ENCODE data around the gene DNAJC5. TPM values are rescaled to one million over a fixed set of nuclear protein-coding genes. Genes with fewer than 3 reads are reported as not detected.

The DNAJC5 gene
- total and polyA plus RNA-seq, 4 donors = 25.1 to 64.5 (median 37.3) TPM

DNA sequence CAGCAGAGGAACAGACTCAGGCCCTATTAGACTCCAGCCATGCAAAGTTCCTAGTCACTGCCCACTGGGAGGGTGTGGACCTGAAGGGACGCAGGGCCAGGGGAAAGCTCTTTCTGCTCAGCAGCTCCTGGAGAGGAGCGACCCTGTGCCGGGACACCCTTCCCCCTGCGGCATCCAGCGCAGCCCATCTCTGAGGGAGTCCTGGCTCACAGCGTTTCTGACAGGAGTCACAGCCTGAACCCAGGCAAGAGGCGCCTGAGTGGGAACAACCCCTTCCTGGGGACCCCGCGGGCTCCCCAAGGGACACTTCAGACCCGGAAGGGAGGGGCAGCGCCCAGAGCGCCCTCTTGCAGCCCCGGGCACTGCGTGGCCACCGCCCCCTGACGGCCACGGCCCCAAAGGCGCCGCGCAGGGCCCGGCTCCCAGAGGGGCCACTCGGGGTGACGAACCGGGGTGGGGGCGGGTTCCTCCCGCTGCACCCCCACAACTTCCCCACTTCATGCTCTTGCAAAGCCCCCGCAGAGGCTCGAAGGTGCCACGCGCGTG is 60.4 kb downstream of the DNAJC5 start:
- WGBS, 2 donors = 1% methylated on average over 24 to 31 of the region's 31 CpGs
- H3K27ac ChIP-seq (ENCODE audit: low read depth in 1 of 2, low read length in 1 of 2) = peak overlapping the region; percentile 94 to 95
- H3K4me3 ChIP-seq = peak overlapping the region; percentile 92
- peaks cover 4 to 39% (median 24%) of the 10 kb centered on the region in 5 donors for H3K4me1 ChIP-seq (ENCODE audit: control insufficient read depth in 5 of 5, insufficient read depth in 5 of 5, low read length in 5 of 5)
- H3K9ac ChIP-seq (ENCODE audit: insufficient read depth in 1 of 2, low read length in 2 of 2) = peak overlapping the region; percentile 25 to 32
- H3K27me3 ChIP-seq (ENCODE audit: control insufficient read depth in 3 of 3, insufficient read depth in 3 of 3, low read length in 2 of 3) = no peaks in the 10 kb centered on the region
- peak; percentile 11 for TF ChIP-seq CTCF (IDR thresholded peaks at IDR 0.05; ENCODE audit: control extremely low read depth, extremely low read depth)
- H3K36me3 ChIP-seq (ENCODE audit: control insufficient read depth in 4 of 4, insufficient read depth in 4 of 4, low read length in 4 of 4) = peaks cover 0 to 21% (median 7%) of the 10 kb centered on the region in 4 donors
- ATAC-seq (ENCODE audit: insufficient read depth, low FRiP score) = peak; percentile 21
- DNase-seq = peak in 2 of 3 donors; percentile 28 to 41
- no peaks in the 10 kb centered on the region for H3K9me3 ChIP-seq (ENCODE audit: control insufficient read depth in 4 of 4, insufficient read depth in 3 of 4, low read length in 3 of 4)

DNA sequence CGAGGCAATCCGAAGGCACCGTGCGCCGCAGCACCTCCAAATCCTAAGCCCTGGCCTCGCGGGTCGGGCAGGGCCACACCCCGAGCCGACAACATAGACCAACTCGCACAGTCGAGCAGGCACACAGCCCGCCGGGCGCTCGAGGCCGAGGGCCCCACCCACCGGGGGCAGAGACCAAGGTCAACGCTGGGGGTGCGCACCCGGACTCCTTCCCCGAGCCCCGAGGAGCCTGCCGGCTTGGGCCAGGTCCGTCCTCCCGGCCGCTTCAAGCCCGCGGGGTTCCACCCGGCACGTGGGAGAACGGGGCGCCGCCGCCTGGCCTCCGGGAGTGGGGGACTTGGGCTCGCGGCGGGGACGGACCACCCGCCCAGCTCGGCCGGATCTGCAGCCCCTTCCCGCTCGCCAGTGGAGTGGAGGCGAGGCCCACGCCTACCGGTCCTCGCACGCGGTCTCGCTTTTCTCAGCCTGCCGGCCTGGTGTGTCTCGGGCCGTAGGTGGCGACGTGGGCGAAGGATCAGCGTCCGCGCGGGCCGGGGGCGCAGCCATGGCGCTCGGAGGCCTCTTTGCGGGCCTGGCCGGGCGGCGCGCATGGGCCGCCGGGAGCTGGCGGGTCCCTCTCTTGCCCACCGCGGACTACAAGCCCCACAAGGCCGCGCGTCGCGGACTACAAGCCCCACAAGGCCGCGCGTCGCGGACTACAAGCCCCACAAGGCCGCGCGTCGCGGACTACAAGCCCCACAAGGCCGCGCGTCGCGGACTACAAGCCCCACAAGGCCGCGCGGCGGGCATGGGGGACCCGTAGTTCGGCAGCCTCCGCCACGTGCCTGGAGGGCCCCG is 61.1 kb downstream of the DNAJC5 start, which contains the start of gene UCKL1:
TSS of gene UCKL1 (minus strand) at position 590 of the 837 bp plus-strand sequence. CDS start at position 546, 44 bp downstream.
- H3K4me1 ChIP-seq (ENCODE audit: control insufficient read depth in 5 of 5, insufficient read depth in 5 of 5, low read length in 5 of 5) = peaks cover 0 to 36% (median 24%) of the 10 kb centered on the region in 5 donors
- WGBS, 2 donors = 0 to 1% methylated on average over 85 to 105 of the region's 105 CpGs
- no peaks in the 10 kb centered on the region for H3K27me3 ChIP-seq (ENCODE audit: control insufficient read depth in 3 of 3, insufficient read depth in 3 of 3, low read length in 2 of 3)
- no peak for TF ChIP-seq CTCF (IDR thresholded peaks at IDR 0.05; ENCODE audit: control extremely low read depth, extremely low read depth)
- H3K9ac ChIP-seq (ENCODE audit: insufficient read depth in 1 of 2, low read length in 2 of 2) = peak within 1 kb of the TSS; percentile 25 to 32
- DNase-seq = peak; percentile 89 to 95 (median 89)
- no peaks in the 10 kb centered on the region for H3K9me3 ChIP-seq (ENCODE audit: control insufficient read depth in 4 of 4, insufficient read depth in 3 of 4, low read length in 3 of 4)
- peak within 1 kb of the TSS; percentile 92 for H3K4me3 ChIP-seq
- peak; percentile 92 for ATAC-seq (ENCODE audit: insufficient read depth, low FRiP score)
- H3K27ac ChIP-seq (ENCODE audit: low read depth in 1 of 2, low read length in 1 of 2) = peak within 1 kb of the TSS; percentile 94 to 95
- peaks cover 0 to 21% (median 8%) of the 10 kb centered on the region in 4 donors for H3K36me3 ChIP-seq (ENCODE audit: control insufficient read depth in 4 of 4, insufficient read depth in 4 of 4, low read length in 4 of 4)

DNA sequence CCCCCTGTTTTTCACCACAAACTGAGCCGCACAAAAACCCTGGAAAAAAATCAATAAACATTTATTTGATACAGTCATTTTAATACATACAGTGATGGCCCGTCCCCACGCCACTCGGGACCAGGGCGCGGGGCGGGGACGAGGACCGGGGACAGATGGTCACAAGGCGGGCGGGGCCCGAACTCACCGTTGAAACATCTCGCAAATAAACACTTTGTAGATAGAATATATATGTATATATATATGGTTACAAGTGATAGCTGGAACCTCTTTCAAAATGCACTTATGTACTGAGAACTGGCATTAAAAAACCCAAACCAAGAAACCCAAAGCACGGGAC is 61.7 kb downstream of the DNAJC5 start:
- Histone ChIP-seq H3K4me1 (ENCODE audit: control insufficient read depth in 5 of 5, insufficient read depth in 5 of 5, low read length in 5 of 5) (peaks cover 0 to 30% (median 24%) of the 10 kb centered on the region in 5 donors), H3K36me3 (ENCODE audit: control insufficient read depth in 4 of 4, insufficient read depth in 4 of 4, low read length in 4 of 4) (peaks cover 0 to 24% (median 11%) of the 10 kb centered on the region in 4 donors), H3K4me3 (peak overlapping the region; percentile 38), H3K27ac (ENCODE audit: low read depth in 1 of 2, low read length in 1 of 2) (peak overlapping the region in 1 of 2 donors; percentile 26), H3K27me3 (ENCODE audit: control insufficient read depth in 3 of 3, insufficient read depth in 3 of 3, low read length in 2 of 3) (no peaks in the 10 kb centered on the region), H3K9ac (ENCODE audit: insufficient read depth in 1 of 2, low read length in 2 of 2) (no peak overlapping the region), H3K9me3 (ENCODE audit: control insufficient read depth in 4 of 4, insufficient read depth in 3 of 4, low read length in 3 of 4) (no peaks in the 10 kb centered on the region)
- ATAC-seq (ENCODE audit: insufficient read depth, low FRiP score) (no peak), DNase-seq (no peak)
- 0 to 1% methylated on average over 15 of the region's 15 CpGs for WGBS, 2 donors
- TF ChIP-seq CTCF (IDR thresholded peaks at IDR 0.05; ENCODE audit: control extremely low read depth, extremely low read depth) = no peak
